ENCODE results near the gene CDC42SE1. TPM values are rescaled to one million over a fixed set of nuclear protein-coding genes. Genes with fewer than 3 reads are reported as not detected.

CDC42SE1 gene
- total RNA-seq, 1 experiment from 2014 or later = 76.3 TPM

DNA sequence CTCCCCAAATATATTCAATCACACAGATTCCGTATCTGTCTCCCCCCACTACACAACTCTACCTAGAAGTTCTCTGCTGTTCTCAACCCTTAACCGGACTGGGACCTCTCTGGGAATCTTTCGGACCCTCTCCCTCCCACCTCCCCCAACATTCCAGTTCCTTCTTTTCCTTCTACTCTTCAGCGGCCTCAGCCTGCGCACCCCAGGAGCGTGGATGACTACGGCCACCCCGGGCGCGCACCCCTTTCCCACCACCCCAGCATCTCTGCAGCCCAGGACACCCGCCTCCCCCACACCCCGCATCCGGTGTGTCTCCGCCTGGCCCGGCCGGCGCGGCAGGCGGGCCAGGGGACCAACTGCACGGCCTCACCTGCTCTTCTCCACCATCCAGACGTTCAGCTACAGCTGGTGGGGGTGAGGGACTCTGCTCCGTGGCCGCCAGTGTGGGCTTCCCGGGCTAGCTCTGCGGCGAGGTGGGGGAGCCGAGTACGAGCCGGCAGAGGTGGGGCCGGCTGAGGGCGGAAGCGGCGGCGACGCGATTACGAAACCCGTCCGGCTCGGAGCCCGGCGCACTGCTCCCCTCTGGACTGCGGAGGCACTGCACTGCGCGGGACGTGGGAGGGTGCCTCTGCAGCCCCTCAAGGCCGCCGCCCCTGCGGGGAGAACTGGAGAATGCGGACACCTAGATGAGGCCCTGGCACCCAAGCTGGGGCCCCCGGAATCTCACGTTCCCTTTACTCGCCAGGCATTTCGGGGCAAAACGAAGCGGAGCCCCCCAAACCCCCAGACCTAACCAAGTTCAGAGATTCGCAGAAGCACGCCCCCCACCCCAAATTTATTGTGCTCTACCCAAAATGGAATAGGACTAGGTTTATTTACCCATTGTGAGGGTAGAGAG is at the start of gene CDC42SE1 (continued):
- TF ChIP-seq MYBL2 (CRISPR knock-in tag; IDR thresholded peaks at IDR 0.05) (peak; percentile 32; the same call in 1 of the 2 replicates), EMX1 (CRISPR knock-in tag; IDR thresholded peaks at IDR 0.05) (no peak), NFATC4 (CRISPR knock-in tag; IDR thresholded peaks at IDR 0.05) (no peak), GABPB1 (CRISPR knock-in tag; IDR thresholded peaks at IDR 0.05) (peak; percentile 83), TEAD4 (CRISPR knock-in tag; IDR thresholded peaks at IDR 0.05) (no peak; the same call in 1 of the 2 replicates), MXD4 (CRISPR knock-in tag; IDR thresholded peaks at IDR 0.05; ENCODE audit: borderline replicate concordance) (no peak), TEAD1 (CRISPR knock-in tag; IDR thresholded peaks at IDR 0.05) (no peak; the same call in 1 of the 2 replicates), ZNF671 (CRISPR knock-in tag; IDR thresholded peaks at IDR 0.05) (no peak), FOXJ3 (CRISPR knock-in tag; IDR thresholded peaks at IDR 0.05; ENCODE audit: borderline replicate concordance) (no peak), OVOL2 (CRISPR knock-in tag; IDR thresholded peaks at IDR 0.05; ENCODE audit: borderline replicate concordance) (no peak), GRHL2 (CRISPR knock-in tag; IDR thresholded peaks at IDR 0.05; ENCODE audit: insufficient replicate concordance, severe bottlenecking) (no peak), TP53 (CRISPR knock-in tag; IDR thresholded peaks at IDR 0.05) (peak; percentile 24), FOXP1 (CRISPR knock-in tag; IDR thresholded peaks at IDR 0.05; ENCODE audit: borderline replicate concordance) (peak; percentile 27; the same call in 1 of the 2 replicates)
- TF ChIP-seq, protein P1, sequence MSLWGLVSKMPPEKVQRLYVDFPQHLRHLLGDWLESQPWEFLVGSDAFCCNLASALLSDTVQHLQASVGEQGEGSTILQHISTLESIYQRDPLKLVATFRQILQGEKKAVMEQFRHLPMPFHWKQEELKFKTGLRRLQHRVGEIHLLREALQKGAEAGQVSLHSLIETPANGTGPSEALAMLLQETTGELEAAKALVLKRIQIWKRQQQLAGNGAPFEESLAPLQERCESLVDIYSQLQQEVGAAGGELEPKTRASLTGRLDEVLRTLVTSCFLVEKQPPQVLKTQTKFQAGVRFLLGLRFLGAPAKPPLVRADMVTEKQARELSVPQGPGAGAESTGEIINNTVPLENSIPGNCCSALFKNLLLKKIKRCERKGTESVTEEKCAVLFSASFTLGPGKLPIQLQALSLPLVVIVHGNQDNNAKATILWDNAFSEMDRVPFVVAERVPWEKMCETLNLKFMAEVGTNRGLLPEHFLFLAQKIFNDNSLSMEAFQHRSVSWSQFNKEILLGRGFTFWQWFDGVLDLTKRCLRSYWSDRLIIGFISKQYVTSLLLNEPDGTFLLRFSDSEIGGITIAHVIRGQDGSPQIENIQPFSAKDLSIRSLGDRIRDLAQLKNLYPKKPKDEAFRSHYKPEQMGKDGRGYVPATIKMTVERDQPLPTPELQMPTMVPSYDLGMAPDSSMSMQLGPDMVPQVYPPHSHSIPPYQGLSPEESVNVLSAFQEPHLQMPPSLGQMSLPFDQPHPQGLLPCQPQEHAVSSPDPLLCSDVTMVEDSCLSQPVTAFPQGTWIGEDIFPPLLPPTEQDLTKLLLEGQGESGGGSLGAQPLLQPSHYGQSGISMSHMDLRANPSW (CRISPR knock-in tag; conservative IDR thresholded peaks at IDR 0.05; ENCODE audit: low read depth) = no peak
- TF ChIP-seq, protein P2, sequence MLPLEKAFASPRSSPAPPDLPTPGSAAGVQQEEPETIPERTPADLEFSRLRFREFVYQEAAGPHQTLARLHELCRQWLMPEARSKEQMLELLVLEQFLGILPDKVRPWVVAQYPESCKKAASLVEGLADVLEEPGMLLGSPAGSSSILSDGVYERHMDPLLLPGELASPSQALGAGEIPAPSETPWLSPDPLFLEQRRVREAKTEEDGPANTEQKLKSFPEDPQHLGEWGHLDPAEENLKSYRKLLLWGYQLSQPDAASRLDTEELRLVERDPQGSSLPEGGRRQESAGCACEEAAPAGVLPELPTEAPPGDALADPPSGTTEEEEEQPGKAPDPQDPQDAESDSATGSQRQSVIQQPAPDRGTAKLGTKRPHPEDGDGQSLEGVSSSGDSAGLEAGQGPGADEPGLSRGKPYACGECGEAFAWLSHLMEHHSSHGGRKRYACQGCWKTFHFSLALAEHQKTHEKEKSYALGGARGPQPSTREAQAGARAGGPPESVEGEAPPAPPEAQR (CRISPR knock-in tag; IDR thresholded peaks at IDR 0.05) = no peak
- TF ChIP-seq, protein P3, sequence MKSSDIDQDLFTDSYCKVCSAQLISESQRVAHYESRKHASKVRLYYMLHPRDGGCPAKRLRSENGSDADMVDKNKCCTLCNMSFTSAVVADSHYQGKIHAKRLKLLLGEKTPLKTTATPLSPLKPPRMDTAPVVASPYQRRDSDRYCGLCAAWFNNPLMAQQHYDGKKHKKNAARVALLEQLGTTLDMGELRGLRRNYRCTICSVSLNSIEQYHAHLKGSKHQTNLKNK (CRISPR knock-in tag; IDR thresholded peaks at IDR 0.05) = no peak
- TF ChIP-seq, protein P4, sequence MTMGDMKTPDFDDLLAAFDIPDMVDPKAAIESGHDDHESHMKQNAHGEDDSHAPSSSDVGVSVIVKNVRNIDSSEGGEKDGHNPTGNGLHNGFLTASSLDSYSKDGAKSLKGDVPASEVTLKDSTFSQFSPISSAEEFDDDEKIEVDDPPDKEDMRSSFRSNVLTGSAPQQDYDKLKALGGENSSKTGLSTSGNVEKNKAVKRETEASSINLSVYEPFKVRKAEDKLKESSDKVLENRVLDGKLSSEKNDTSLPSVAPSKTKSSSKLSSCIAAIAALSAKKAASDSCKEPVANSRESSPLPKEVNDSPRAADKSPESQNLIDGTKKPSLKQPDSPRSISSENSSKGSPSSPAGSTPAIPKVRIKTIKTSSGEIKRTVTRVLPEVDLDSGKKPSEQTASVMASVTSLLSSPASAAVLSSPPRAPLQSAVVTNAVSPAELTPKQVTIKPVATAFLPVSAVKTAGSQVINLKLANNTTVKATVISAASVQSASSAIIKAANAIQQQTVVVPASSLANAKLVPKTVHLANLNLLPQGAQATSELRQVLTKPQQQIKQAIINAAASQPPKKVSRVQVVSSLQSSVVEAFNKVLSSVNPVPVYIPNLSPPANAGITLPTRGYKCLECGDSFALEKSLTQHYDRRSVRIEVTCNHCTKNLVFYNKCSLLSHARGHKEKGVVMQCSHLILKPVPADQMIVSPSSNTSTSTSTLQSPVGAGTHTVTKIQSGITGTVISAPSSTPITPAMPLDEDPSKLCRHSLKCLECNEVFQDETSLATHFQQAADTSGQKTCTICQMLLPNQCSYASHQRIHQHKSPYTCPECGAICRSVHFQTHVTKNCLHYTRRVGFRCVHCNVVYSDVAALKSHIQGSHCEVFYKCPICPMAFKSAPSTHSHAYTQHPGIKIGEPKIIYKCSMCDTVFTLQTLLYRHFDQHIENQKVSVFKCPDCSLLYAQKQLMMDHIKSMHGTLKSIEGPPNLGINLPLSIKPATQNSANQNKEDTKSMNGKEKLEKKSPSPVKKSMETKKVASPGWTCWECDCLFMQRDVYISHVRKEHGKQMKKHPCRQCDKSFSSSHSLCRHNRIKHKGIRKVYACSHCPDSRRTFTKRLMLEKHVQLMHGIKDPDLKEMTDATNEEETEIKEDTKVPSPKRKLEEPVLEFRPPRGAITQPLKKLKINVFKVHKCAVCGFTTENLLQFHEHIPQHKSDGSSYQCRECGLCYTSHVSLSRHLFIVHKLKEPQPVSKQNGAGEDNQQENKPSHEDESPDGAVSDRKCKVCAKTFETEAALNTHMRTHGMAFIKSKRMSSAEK (CRISPR knock-in tag; IDR thresholded peaks at IDR 0.05; ENCODE audit: borderline replicate concordance) = no peak
- TF ChIP-seq, protein P5, sequence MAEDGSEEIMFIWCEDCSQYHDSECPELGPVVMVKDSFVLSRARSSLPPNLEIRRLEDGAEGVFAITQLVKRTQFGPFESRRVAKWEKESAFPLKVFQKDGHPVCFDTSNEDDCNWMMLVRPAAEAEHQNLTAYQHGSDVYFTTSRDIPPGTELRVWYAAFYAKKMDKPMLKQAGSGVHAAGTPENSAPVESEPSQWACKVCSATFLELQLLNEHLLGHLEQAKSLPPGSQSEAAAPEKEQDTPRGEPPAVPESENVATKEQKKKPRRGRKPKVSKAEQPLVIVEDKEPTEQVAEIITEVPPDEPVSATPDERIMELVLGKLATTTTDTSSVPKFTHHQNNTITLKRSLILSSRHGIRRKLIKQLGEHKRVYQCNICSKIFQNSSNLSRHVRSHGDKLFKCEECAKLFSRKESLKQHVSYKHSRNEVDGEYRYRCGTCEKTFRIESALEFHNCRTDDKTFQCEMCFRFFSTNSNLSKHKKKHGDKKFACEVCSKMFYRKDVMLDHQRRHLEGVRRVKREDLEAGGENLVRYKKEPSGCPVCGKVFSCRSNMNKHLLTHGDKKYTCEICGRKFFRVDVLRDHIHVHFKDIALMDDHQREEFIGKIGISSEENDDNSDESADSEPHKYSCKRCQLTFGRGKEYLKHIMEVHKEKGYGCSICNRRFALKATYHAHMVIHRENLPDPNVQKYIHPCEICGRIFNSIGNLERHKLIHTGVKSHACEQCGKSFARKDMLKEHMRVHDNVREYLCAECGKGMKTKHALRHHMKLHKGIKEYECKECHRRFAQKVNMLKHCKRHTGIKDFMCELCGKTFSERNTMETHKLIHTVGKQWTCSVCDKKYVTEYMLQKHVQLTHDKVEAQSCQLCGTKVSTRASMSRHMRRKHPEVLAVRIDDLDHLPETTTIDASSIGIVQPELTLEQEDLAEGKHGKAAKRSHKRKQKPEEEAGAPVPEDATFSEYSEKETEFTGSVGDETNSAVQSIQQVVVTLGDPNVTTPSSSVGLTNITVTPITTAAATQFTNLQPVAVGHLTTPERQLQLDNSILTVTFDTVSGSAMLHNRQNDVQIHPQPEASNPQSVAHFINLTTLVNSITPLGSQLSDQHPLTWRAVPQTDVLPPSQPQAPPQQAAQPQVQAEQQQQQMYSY (CRISPR knock-in tag; IDR thresholded peaks at IDR 0.05) = peak; percentile 89
- TF ChIP-seq, protein P6, sequence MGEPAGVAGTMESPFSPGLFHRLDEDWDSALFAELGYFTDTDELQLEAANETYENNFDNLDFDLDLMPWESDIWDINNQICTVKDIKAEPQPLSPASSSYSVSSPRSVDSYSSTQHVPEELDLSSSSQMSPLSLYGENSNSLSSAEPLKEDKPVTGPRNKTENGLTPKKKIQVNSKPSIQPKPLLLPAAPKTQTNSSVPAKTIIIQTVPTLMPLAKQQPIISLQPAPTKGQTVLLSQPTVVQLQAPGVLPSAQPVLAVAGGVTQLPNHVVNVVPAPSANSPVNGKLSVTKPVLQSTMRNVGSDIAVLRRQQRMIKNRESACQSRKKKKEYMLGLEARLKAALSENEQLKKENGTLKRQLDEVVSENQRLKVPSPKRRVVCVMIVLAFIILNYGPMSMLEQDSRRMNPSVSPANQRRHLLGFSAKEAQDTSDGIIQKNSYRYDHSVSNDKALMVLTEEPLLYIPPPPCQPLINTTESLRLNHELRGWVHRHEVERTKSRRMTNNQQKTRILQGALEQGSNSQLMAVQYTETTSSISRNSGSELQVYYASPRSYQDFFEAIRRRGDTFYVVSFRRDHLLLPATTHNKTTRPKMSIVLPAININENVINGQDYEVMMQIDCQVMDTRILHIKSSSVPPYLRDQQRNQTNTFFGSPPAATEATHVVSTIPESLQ (CRISPR knock-in tag; IDR thresholded peaks at IDR 0.05) = no peak
- TF ChIP-seq, protein P7, sequence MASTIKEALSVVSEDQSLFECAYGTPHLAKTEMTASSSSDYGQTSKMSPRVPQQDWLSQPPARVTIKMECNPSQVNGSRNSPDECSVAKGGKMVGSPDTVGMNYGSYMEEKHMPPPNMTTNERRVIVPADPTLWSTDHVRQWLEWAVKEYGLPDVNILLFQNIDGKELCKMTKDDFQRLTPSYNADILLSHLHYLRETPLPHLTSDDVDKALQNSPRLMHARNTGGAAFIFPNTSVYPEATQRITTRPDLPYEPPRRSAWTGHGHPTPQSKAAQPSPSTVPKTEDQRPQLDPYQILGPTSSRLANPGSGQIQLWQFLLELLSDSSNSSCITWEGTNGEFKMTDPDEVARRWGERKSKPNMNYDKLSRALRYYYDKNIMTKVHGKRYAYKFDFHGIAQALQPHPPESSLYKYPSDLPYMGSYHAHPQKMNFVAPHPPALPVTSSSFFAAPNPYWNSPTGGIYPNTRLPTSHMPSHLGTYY (CRISPR knock-in tag; IDR thresholded peaks at IDR 0.05) = no peak

Measured in WTC11 (cell line).